Testis (tissue), 3 donors: Measurements from ENCODE around the gene RPL7L1. TPM values are rescaled to one million over a fixed set of nuclear protein-coding genes. Genes with fewer than 3 reads are reported as not detected.

Experiments
- DNase-seq: peaks from one replicate; pipeline ENCODE4 v3.0.0-alpha.2; 2019
- H3K27ac ChIP-seq, 2 donors: fragments of 200-600 bp; sonication (generic); one replicate each; pipeline ENCODE4 v1.5.1; 2019
- H3K27me3 ChIP-seq: fragments of 200-600 bp; sonication (generic); one replicate; pipeline ENCODE4 v1.5.1; 2019
- H3K36me3 ChIP-seq: fragments of 200-600 bp; sonication (generic); one replicate; pipeline ENCODE4 v1.5.1; 2017; ENCODE audit warnings: low read depth; ENCODE audit errors: missing control alignments
- H3K4me1 ChIP-seq: fragments of 200-600 bp; sonication (generic); one replicate; pipeline ENCODE4 v1.5.1; 2019
- H3K4me3 ChIP-seq, 2 donors: fragments of 200-600 bp; sonication (generic); one replicate each; pipeline ENCODE4 v1.5.1; 2017 to 2019
- H3K9me3 ChIP-seq: fragments of 200-600 bp; sonication (generic); one replicate; pipeline ENCODE4 v1.5.1; 2017
- CTCF ChIP-seq, 3 experiments: fragments of 450-650 bp in 2 of 3; fragments of 200-600 bp in 1 of 3; sonication (generic) in 1 of 3; IDR thresholded peaks; one replicate each; pipeline ENCODE4 v1.5.1; 2016 to 2019; ENCODE audit warnings: antibody characterized with exemption in 3 of 3, mild to moderate bottlenecking in 2 of 3, moderate library complexity in 1 of 3
- POLR2A ChIP-seq: fragments of 450-650 bp; IDR thresholded peaks from one replicate; pipeline ENCODE4 v1.6.1; 2017; ENCODE audit warnings: antibody characterized with exemption, mild to moderate bottlenecking, moderate library complexity
- WGBS, 2 donors: methylation state at CpG; one replicate each; pipeline ENCODE4 v1.1.5; 2018; 5-methylcytosine and 5-hydroxymethylcytosine counted together
- intact Hi-C: fragments of 100-400 bp; cut with DNase I; formaldehyde crosslinking; loops from one replicate; pipeline ENCODE4 v1.15.1; 2023; ENCODE audit warnings: low total_unique reads
- polyA plus RNA-seq: library from polyadenylated mRNA; stranded (reverse); fragments of 350-450 nt; fragmentation: Illumina TruSeq; extraction: RNeasy Lipid Tissue Mini Kit (QIAGEN cat#74804); gene quantifications from one replicate; pipeline ENCODE4 v1.2.3, GENCODE V29; 2014; ENCODE audit warnings: low read depth, low replicate concordance; ENCODE audit not compliant: insufficient read depth
- total RNA-seq, 2 donors: library from RNA; depleted of rRNA; stranded (reverse); fragments of >200 nt; gene quantifications; one replicate each; pipeline ENCODE4 v1.2.3, GENCODE V29; 2016

RPL7L1 gene
- total and polyA plus RNA-seq, 3 donors from 2014 or later, result 51.4 to 66.8 (median 62.6) TPM

GRCh38 chr6:42935322-42935721, 55.9 kb downstream of the RPL7L1 start:
- no peak for DNase-seq
- no peaks in the 10 kb centered on the region for H3K36me3 ChIP-seq
- 85 to 94% methylated on average over 7 of the region's 7 CpGs for WGBS, 2 donors

GRCh38 chr6:42936398-42936797, 57.0 kb downstream of the RPL7L1 start:
- WGBS, 2 donors, result 91 to 95% methylated on average over 11 of the region's 11 CpGs
- no peak for DNase-seq
- TF ChIP-seq CTCF (IDR thresholded peaks at IDR 0.05) (no peak), POLR2A (no peak)
- H3K27ac ChIP-seq, result no peak overlapping the region
- H3K9me3 ChIP-seq, result no peaks in the 10 kb centered on the region
- peaks cover 7% of the 10 kb centered on the region for H3K4me1 ChIP-seq
- H3K27me3 ChIP-seq, result no peaks in the 10 kb centered on the region
- H3K36me3 ChIP-seq, result no peaks in the 10 kb centered on the region
- no peak overlapping the region for H3K4me3 ChIP-seq
- intact Hi-C loops, result no loop called here

More at GRCh38 chr6:42935322-42935721, 55.9 kb downstream of the RPL7L1 start:
- H3K4me3 ChIP-seq, result no peak overlapping the region
- intact Hi-C loops, result no loop called here
- no peak overlapping the region for H3K27ac ChIP-seq
- peaks cover 18% of the 10 kb centered on the region for H3K4me1 ChIP-seq
- TF ChIP-seq POLR2A, result no peak
- no peak for TF ChIP-seq CTCF (IDR thresholded peaks at IDR 0.05)
- H3K27me3 ChIP-seq, result no peaks in the 10 kb centered on the region
- no peaks in the 10 kb centered on the region for H3K9me3 ChIP-seq

GRCh38 chr6:42937548-42938427, 58.4 kb downstream of the RPL7L1 start:
- 87 to 89% methylated on average over 9 to 13 of the region's 13 CpGs for WGBS, 2 donors
- Histone ChIP-seq H3K27me3 (no peaks in the 10 kb centered on the region), H3K4me3 (no peak overlapping the region), H3K9me3 (no peaks in the 10 kb centered on the region), H3K4me1 (peaks cover 5% of the 10 kb centered on the region), H3K36me3 (no peaks in the 10 kb centered on the region), H3K27ac (no peak overlapping the region)
- intact Hi-C loops, result no loop called here
- DNase-seq, result no peak
- TF ChIP-seq CTCF (IDR thresholded peaks at IDR 0.05), result no peak
- no peak for TF ChIP-seq POLR2A

GRCh38 chr6:42938428-42938796, 59.0 kb downstream of the RPL7L1 start:
- H3K4me3 ChIP-seq, result no peak overlapping the region
- no peak for DNase-seq
- TF ChIP-seq CTCF (IDR thresholded peaks at IDR 0.05) (no peak), POLR2A (no peak)
- H3K36me3 ChIP-seq, result no peaks in the 10 kb centered on the region
- H3K9me3 ChIP-seq, result no peaks in the 10 kb centered on the region
- no peaks in the 10 kb centered on the region for H3K27me3 ChIP-seq
- intact Hi-C loops, result no loop called here
- WGBS, 2 donors, result 64 to 66% methylated on average over 3 to 4 of the region's 5 CpGs
- no peak overlapping the region for H3K27ac ChIP-seq
- peaks cover 5% of the 10 kb centered on the region for H3K4me1 ChIP-seq
